SH-SY5Y (cell line): ENCODE results near the gene SYT7.

Source experiments
- GATA2 ChIP-seq: IDR thresholded peaks from 2 replicates; pipeline ENCODE4 v1.6.1; 2011; ENCODE audit warnings: mild to moderate bottlenecking, low read depth, low read length
- GATA3 ChIP-seq: IDR thresholded peaks from 2 replicates; pipeline ENCODE4 v1.6.1; 2011; ENCODE audit warnings: low read depth, mild to moderate bottlenecking, low read length, moderate library complexity

DNA sequence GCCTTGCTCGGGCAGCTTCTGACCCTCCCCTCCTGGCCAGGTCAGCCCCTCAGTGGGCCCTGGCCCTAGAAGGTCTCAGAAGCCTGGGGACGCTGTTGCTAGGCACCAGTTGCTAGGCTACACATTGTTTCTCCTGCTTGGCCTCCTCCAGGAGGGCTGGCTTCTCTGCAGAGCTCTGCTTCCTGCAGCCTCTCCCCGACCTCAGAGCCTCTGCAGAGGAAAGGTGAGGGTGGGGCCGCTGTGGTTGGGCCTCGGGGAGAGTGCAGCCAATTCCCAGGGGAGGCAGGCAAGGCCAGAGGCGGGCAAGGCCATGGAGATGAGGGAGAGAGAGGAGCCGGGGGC, 99.9 kb downstream of the SYT7 start:
- TF ChIP-seq GATA3, result no peak
- no peak for TF ChIP-seq GATA2
